Measurements from ENCODE around the gene ZNF536. TPM values are rescaled to one million over a fixed set of nuclear protein-coding genes. Genes with fewer than 3 reads are reported as not detected.

Gene ZNF536
- total and polyA plus RNA-seq, 10 of the 15 experiments (the other 5 are each of a cell fraction or from before 2014, with no cell fraction given) = not detected

- SMC1A ChIA-PET (ENCODE audit: uncharacterized antibody, unreplicated experiment) = no interaction called here
- H3K36me3 ChIP-seq (ENCODE audit: control insufficient read depth in 2 of 2, insufficient read depth in 2 of 2, low read length in 1 of 2) = no peaks in the 10 kb centered on the region
- H2AFZ ChIP-seq (ENCODE audit: control insufficient read depth, low read depth, low read length) = no peak overlapping the region
- WGBS (ENCODE audit: insufficient coverage, insufficient replicate concordance, low lambda C conversion rate, missing lambda C conversion rate) = 12% methylated on average over 4 of the region's 4 CpGs
- no peak for DNase-seq (ENCODE audit: low read depth, low spot score)
- FAIRE-seq = no peak
- CTCF ChIA-PET = no interaction called here
- no peak for TF ChIP-seq TCF3 (IDR thresholded peaks at IDR 0.05; ENCODE audit: borderline replicate concordance, insufficient read depth, low read depth, low read length)
- no peak for TF ChIP-seq PRDM15 (CRISPR knock-in tag; IDR thresholded peaks at IDR 0.05)
- TF ChIP-seq NKRF (conservative IDR thresholded peaks at IDR 0.05) = no peak
- TF ChIP-seq MYB (IDR thresholded peaks at IDR 0.05; ENCODE audit: borderline replicate concordance, low read depth, low read length) = no peak
- intact Hi-C loops (cut with micrococcal nuclease; ENCODE audit: unreplicated experiment) = no loop called here
- H3K4me2 ChIP-seq (ENCODE audit: control insufficient read depth, insufficient read depth) = no peak overlapping the region
- POLR2A ChIA-PET = no interaction called here
- H3K27ac ChIP-seq (ENCODE audit: control insufficient read depth, insufficient read depth) = no peak overlapping the region
- ATAC-seq = no peak
- RAD21 ChIA-PET (ENCODE audit: unreplicated experiment) = no interaction called here
- BruUV-seq (replicated peaks) = no TSS peak
- H3K79me2 ChIP-seq (ENCODE audit: control insufficient read depth, insufficient read depth, low read length) = no peaks in the 10 kb centered on the region
- H3K27me3 ChIP-seq (replicated peaks in 1 of 2; ENCODE audit: control insufficient read depth in 2 of 2, insufficient read depth in 2 of 2, low read length in 1 of 2) = no peaks in the 10 kb centered on the region
- H3K9ac ChIP-seq (ENCODE audit: control insufficient read depth, insufficient read depth, low read length) = no peak overlapping the region
- H3K4me3 ChIP-seq = no peak overlapping the region
- in situ Hi-C loops (cut with MboI) = no loop called here
- H4K20me1 ChIP-seq (ENCODE audit: control insufficient read depth, insufficient read depth) = no peaks in the 10 kb centered on the region
- H3K9me3 ChIP-seq (replicated peaks; ENCODE audit: control insufficient read depth, insufficient read depth, low read length) = no peaks in the 10 kb centered on the region
- H3K4me1 ChIP-seq (ENCODE audit: control insufficient read depth, insufficient read depth, low read length) = no peaks in the 10 kb centered on the region
These were observed 150.2 kb downstream of the ZNF536 start for GRCh38 chr19:30522341-30522740.
